HepG2 (cell line): ENCODE measurements around the gene MAPK8IP1. TPM values are rescaled to one million over a fixed set of nuclear protein-coding genes. Genes with fewer than 3 reads are reported as not detected.

Experiments
- CREM ChIP-seq, 2 experiments: sonication (generic) in 1 of 2; formaldehyde crosslinking in 1 of 2; IDR thresholded peaks; 2 replicates each; pipeline versions ENCODE4 v1.4.0 to v1.6.1; 2016 to 2020; ENCODE audit warnings: antibody characterized with exemption in 1 of 2, mild to moderate bottlenecking in 1 of 2, missing genetic modification reagents in 1 of 2
- FOSL2 ChIP-seq: sonication (generic); formaldehyde crosslinking; IDR thresholded peaks from 2 replicates; pipeline ENCODE4 v1.4.0; 2020; ENCODE audit warnings: missing genetic modification reagents
- KDM5A ChIP-seq: fragments of 200-600 bp; sonication (generic); IDR thresholded peaks from 2 replicates; pipeline ENCODE4 v1.7.0; 2018; ENCODE audit warnings: antibody characterized with exemption, mild to moderate bottlenecking, low read length, borderline replicate concordance
- KLF11 ChIP-seq: IDR thresholded peaks from 2 replicates; pipeline ENCODE4 v1.6.1; 2016; ENCODE audit warnings: missing compliant biosample characterization
- SPEN ChIP-seq: sonication (generic); formaldehyde crosslinking; IDR thresholded peaks from 2 replicates; pipeline ENCODE4 v1.5.1; 2020; ENCODE audit warnings: low read depth, mild to moderate bottlenecking, missing genetic modification reagents
- ZNF232 ChIP-seq: sonication (generic); formaldehyde crosslinking; IDR thresholded peaks from 2 replicates; pipeline ENCODE4 v1.4.0; 2020; ENCODE audit warnings: missing genetic modification reagents, borderline replicate concordance
- ZNF335 ChIP-seq: sonication (generic); formaldehyde crosslinking; IDR thresholded peaks from 2 replicates; pipeline ENCODE4 v1.4.0; 2020; ENCODE audit warnings: missing genetic modification reagents
- ZNF343 ChIP-seq: sonication (generic); formaldehyde crosslinking; IDR thresholded peaks from 2 replicates; pipeline ENCODE4 v1.4.0; 2020; ENCODE audit warnings: mild to moderate bottlenecking, missing genetic modification reagents
- ZNF44 ChIP-seq: sonication (generic); formaldehyde crosslinking; IDR thresholded peaks from 2 replicates; pipeline ENCODE4 v1.5.1; 2020; ENCODE audit warnings: mild to moderate bottlenecking, missing genetic modification reagents
- ZNF614 ChIP-seq: IDR thresholded peaks from 2 replicates; pipeline ENCODE4 v1.6.1; 2018; ENCODE audit warnings: missing biosample characterization, missing genetic modification reagents, inconsistent platforms, borderline replicate concordance
- ZNF703 ChIP-seq: sonication (generic); formaldehyde crosslinking; IDR thresholded peaks from 2 replicates; pipeline ENCODE4 v1.5.1; 2020; ENCODE audit warnings: missing genetic modification reagents, mild to moderate bottlenecking, moderate library complexity, borderline replicate concordance
- ZSCAN9 ChIP-seq: IDR thresholded peaks from 2 replicates; pipeline ENCODE4 v1.6.1; 2016; ENCODE audit warnings: borderline replicate concordance
- polyA plus RNA-seq, 8 experiments: library from polyadenylated mRNA; depleted of rRNA in 3 of 8; stranded (reverse) in 7 of 8; unstranded in 1 of 8; fragments of >200 nt; fragmentation: Illumina TruSeq in 4 of 8; extraction: Trizol in 4 of 8; gene quantifications; 2 replicates each; pipeline versions ENCODE4 v1.2.1 to v1.2.3, GENCODE V29; 2011 to 2016; ENCODE audit warnings: low read depth in 4 of 8, missing spikeins in 1 of 8, mixed read lengths in 1 of 8; ENCODE audit not compliant: insufficient read depth in 1 of 8
- total RNA-seq, 5 experiments: library from RNA; depleted of rRNA; stranded (reverse); fragments of >200 nt; fragmentation: Illumina TruSeq; extraction: Trizol; gene quantifications; 2 replicates each; pipeline ENCODE4 v1.2.3, GENCODE V29; 2016; ENCODE audit warnings: low read depth in 1 of 5
- TF ChIP-seq, protein P1 (sequence below): sonication (generic); formaldehyde crosslinking; IDR thresholded peaks from 2 replicates; pipeline ENCODE4 v1.4.0; 2020; ENCODE audit warnings: low read depth, missing genetic modification reagents
- TF ChIP-seq, protein P2 (sequence below): sonication (generic); formaldehyde crosslinking; IDR thresholded peaks from 2 replicates; pipeline ENCODE4 v1.8.1; 2022; ENCODE audit warnings: low read depth, mild to moderate bottlenecking, missing genetic modification reagents
- TF ChIP-seq, protein P3 (sequence below): sonication (generic); formaldehyde crosslinking; IDR thresholded peaks from 2 replicates; pipeline ENCODE4 v1.8.1; 2023; ENCODE audit warnings: missing genetic modification reagents, inconsistent platforms, borderline replicate concordance
- TF ChIP-seq, protein P4 (sequence below): IDR thresholded peaks from 2 replicates; pipeline ENCODE4 v1.6.1; 2016; ENCODE audit warnings: mild to moderate bottlenecking
- TF ChIP-seq, protein P5 (sequence below): IDR thresholded peaks from 2 replicates; pipeline ENCODE4 v1.6.1; 2018; ENCODE audit warnings: missing genetic modification reagents, mild to moderate bottlenecking, missing compliant biosample characterization

MAPK8IP1 gene
- total and polyA plus RNA-seq, 2 of the 13 experiments (the other 11 are each of a cell fraction or from before 2014, with no cell fraction given): 2.2 to 4.2 TPM

DNA sequence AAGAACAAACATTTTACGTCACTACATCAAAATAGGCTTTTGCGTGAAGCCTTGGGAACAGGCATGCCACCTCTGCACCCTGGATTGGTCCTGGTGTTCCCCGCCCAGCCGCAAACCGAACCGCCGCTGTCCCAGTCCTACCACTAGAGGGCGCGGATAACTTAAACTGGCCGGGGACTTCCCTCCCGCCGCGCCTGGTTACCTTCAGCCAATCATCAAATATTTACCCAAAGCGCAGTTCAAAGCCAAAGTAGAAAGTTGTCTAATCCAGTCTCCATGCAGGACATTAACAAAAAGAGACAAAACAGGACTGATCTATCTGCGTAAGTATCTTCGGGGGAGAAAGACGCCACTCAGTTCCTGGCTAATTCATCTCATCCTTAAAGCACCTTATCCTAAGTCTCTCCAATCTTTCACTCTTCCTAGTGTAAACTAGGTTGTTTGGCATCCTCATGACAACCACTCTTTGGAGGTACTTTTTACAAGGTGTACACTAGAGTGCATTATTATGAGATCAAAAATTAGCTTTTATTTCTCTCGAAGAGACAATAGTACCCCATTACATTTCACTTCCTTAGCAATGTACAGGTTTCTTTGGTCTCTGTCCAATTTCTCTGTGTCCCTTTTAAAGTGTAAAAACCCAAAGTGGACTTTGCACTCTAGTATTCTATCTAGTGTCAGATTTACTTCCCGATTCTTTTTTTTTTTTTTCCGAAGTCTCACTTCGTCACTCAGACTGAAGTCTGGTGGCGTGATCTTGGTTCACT, 42.1 kb upstream of the MAPK8IP1 start (continued):
- TF ChIP-seq, protein P1, sequence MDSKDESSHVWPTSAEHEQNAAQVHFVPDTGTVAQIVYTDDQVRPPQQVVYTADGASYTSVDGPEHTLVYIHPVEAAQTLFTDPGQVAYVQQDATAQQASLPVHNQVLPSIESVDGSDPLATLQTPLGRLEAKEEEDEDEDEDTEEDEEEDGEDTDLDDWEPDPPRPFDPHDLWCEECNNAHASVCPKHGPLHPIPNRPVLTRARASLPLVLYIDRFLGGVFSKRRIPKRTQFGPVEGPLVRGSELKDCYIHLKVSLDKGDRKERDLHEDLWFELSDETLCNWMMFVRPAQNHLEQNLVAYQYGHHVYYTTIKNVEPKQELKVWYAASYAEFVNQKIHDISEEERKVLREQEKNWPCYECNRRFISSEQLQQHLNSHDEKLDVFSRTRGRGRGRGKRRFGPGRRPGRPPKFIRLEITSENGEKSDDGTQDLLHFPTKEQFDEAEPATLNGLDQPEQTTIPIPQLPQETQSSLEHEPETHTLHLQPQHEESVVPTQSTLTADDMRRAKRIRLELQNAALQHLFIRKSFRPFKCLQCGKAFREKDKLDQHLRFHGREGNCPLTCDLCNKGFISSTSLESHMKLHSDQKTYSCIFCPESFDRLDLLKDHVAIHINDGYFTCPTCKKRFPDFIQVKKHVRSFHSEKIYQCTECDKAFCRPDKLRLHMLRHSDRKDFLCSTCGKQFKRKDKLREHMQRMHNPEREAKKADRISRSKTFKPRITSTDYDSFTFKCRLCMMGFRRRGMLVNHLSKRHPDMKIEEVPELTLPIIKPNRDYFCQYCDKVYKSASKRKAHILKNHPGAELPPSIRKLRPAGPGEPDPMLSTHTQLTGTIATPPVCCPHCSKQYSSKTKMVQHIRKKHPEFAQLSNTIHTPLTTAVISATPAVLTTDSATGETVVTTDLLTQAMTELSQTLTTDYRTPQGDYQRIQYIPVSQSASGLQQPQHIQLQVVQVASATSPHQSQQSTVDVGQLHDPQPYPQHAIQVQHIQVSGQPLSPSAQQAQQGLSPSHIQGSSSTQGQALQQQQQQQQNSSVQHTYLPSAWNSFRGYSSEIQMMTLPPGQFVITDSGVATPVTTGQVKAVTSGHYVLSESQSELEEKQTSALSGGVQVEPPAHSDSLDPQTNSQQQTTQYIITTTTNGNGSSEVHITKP (CRISPR knock-in tag): peak; percentile 94
- peak; percentile 72; the same call in 1 of the 2 replicates for TF ChIP-seq KLF11
- TF ChIP-seq, protein P2, sequence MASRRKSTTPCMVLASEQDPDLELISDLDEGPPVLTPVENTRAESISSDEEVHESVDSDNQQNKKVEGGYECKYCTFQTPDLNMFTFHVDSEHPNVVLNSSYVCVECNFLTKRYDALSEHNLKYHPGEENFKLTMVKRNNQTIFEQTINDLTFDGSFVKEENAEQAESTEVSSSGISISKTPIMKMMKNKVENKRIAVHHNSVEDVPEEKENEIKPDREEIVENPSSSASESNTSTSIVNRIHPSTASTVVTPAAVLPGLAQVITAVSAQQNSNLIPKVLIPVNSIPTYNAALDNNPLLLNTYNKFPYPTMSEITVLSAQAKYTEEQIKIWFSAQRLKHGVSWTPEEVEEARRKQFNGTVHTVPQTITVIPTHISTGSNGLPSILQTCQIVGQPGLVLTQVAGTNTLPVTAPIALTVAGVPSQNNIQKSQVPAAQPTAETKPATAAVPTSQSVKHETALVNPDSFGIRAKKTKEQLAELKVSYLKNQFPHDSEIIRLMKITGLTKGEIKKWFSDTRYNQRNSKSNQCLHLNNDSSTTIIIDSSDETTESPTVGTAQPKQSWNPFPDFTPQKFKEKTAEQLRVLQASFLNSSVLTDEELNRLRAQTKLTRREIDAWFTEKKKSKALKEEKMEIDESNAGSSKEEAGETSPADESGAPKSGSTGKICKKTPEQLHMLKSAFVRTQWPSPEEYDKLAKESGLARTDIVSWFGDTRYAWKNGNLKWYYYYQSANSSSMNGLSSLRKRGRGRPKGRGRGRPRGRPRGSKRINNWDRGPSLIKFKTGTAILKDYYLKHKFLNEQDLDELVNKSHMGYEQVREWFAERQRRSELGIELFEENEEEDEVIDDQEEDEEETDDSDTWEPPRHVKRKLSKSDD (CRISPR knock-in tag): peak; percentile 30; the same call in 1 of the 2 replicates
- peak; percentile 40; the same call in 1 of the 2 replicates for TF ChIP-seq CREM (IDR thresholded peaks at IDR 0.05)
- TF ChIP-seq CREM (CRISPR knock-in tag; IDR thresholded peaks at IDR 0.05): no peak
- TF ChIP-seq ZNF703: 0 out of 2 replicates have a peak, but pooled peaks have one; percentile 25
- TF ChIP-seq ZNF343 (CRISPR knock-in tag): 0 out of 2 replicates have a peak, but pooled peaks have one; percentile 17
- TF ChIP-seq ZSCAN9: peak; percentile 23; the same call in 1 of the 2 replicates
- 0 out of 2 replicates have a peak, but pooled peaks have one; percentile 69 for TF ChIP-seq ZNF44
- TF ChIP-seq, protein P3, sequence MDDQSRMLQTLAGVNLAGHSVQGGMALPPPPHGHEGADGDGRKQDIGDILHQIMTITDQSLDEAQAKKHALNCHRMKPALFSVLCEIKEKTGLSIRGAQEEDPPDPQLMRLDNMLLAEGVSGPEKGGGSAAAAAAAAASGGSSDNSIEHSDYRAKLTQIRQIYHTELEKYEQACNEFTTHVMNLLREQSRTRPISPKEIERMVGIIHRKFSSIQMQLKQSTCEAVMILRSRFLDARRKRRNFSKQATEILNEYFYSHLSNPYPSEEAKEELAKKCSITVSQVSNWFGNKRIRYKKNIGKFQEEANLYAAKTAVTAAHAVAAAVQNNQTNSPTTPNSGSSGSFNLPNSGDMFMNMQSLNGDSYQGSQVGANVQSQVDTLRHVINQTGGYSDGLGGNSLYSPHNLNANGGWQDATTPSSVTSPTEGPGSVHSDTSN: no peak
- TF ChIP-seq, protein P4, sequence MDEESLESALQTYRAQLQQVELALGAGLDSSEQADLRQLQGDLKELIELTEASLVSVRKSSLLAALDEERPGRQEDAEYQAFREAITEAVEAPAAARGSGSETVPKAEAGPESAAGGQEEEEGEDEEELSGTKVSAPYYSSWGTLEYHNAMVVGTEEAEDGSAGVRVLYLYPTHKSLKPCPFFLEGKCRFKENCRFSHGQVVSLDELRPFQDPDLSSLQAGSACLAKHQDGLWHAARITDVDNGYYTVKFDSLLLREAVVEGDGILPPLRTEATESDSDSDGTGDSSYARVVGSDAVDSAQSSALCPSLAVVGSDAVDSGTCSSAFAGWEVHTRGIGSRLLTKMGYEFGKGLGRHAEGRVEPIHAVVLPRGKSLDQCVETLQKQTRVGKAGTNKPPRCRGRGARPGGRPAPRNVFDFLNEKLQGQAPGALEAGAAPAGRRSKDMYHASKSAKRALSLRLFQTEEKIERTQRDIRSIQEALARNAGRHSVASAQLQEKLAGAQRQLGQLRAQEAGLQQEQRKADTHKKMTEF (CRISPR knock-in tag): peak; percentile 73
- TF ChIP-seq ZNF232: 0 out of 2 replicates have a peak, but pooled peaks have one; percentile 39
- TF ChIP-seq FOSL2 (CRISPR knock-in tag): peak; percentile 24; the same call in 1 of the 2 replicates
- TF ChIP-seq, protein P5, sequence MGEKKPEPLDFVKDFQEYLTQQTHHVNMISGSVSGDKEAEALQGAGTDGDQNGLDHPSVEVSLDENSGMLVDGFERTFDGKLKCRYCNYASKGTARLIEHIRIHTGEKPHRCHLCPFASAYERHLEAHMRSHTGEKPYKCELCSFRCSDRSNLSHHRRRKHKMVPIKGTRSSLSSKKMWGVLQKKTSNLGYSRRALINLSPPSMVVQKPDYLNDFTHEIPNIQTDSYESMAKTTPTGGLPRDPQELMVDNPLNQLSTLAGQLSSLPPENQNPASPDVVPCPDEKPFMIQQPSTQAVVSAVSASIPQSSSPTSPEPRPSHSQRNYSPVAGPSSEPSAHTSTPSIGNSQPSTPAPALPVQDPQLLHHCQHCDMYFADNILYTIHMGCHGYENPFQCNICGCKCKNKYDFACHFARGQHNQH: peak; percentile 62; the same call in 1 of the 2 replicates
- TF ChIP-seq ZNF614 (CRISPR knock-in tag): peak; percentile 60; the same call in 1 of the 2 replicates
- TF ChIP-seq KDM5A: peak; percentile 21; the same call in 1 of the 2 replicates
- peak; percentile 59; the same call in 1 of the 2 replicates for TF ChIP-seq ZNF335 (CRISPR knock-in tag)
- peak; percentile 40; the same call in 1 of the 2 replicates for TF ChIP-seq SPEN (CRISPR knock-in tag)
